ENCODE measurements around the gene ITIH1.

DNA sequence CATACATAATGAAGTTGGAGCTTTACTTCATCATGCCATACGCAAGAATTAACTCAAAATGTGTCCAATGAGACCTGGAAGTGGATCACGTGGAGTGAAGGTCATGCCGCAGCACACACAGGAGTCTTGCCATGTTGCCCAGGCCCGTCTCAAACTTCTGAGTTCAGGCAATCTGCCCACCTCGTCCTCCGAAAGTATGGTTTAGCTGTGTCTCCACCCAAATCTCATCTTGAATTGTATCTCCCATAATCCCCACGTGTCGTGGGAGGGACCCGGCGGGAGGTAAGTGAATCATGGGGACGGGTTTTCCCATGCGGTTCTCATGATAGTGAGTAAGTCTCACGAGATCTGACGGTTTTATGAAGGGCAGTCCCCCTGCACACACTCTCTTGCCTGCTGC is 45.8 kb upstream of the ITIH1 start:
- TF ChIP-seq, protein P1, sequence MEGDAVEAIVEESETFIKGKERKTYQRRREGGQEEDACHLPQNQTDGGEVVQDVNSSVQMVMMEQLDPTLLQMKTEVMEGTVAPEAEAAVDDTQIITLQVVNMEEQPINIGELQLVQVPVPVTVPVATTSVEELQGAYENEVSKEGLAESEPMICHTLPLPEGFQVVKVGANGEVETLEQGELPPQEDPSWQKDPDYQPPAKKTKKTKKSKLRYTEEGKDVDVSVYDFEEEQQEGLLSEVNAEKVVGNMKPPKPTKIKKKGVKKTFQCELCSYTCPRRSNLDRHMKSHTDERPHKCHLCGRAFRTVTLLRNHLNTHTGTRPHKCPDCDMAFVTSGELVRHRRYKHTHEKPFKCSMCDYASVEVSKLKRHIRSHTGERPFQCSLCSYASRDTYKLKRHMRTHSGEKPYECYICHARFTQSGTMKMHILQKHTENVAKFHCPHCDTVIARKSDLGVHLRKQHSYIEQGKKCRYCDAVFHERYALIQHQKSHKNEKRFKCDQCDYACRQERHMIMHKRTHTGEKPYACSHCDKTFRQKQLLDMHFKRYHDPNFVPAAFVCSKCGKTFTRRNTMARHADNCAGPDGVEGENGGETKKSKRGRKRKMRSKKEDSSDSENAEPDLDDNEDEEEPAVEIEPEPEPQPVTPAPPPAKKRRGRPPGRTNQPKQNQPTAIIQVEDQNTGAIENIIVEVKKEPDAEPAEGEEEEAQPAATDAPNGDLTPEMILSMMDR (conservative IDR thresholded peaks at IDR 0.05; ENCODE audit: low read depth, low read length) = no peak
- TF ChIP-seq RAD21 (IDR thresholded peaks at IDR 0.05; ENCODE audit: low read length) = no peak
- TF ChIP-seq POLR2A (IDR thresholded peaks at IDR 0.05; ENCODE audit: low read depth, low read length) = no peak
- TF ChIP-seq FOS (IDR thresholded peaks at IDR 0.05; ENCODE audit: low read depth, low read length) = no peak
- TF ChIP-seq CEBPB (IDR thresholded peaks at IDR 0.05; ENCODE audit: low read depth, low read length) = no peak
- TF ChIP-seq RFX5 (IDR thresholded peaks at IDR 0.05; ENCODE audit: low read depth, low read length) = no peak
- TF ChIP-seq CHD1 (IDR thresholded peaks at IDR 0.05; ENCODE audit: low read depth, low read length) = no peak
- TF ChIP-seq, protein P2, sequence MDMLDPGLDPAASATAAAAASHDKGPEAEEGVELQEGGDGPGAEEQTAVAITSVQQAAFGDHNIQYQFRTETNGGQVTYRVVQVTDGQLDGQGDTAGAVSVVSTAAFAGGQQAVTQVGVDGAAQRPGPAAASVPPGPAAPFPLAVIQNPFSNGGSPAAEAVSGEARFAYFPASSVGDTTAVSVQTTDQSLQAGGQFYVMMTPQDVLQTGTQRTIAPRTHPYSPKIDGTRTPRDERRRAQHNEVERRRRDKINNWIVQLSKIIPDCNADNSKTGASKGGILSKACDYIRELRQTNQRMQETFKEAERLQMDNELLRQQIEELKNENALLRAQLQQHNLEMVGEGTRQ (IDR thresholded peaks at IDR 0.05; ENCODE audit: low read depth, low read length) = no peak
- no peak for TF ChIP-seq NFE2L2 (IDR thresholded peaks at IDR 0.05; ENCODE audit: low read depth, low read length)
- TF ChIP-seq MAZ (IDR thresholded peaks at IDR 0.05; ENCODE audit: borderline replicate concordance, low read depth, low read length) = no peak
- no peak for TF ChIP-seq MXI1 (IDR thresholded peaks at IDR 0.05; ENCODE audit: borderline replicate concordance, low read depth, low read length)

All from IMR-90 (cell line).